Hepatocyte (in vitro differentiated cells): ENCODE measurements around the gene PROSER2. TPM values are rescaled to one million over a fixed set of nuclear protein-coding genes. Genes with fewer than 3 reads are reported as not detected.
"Not testable (repeated sequence)": the region's sequence is repeated elsewhere in the genome, so short reads cannot be mapped to it uniquely, and the experiment has no call there.

Source experiments
- DNase-seq: peaks from one replicate; pipeline ENCODE4 v3.0.0-alpha.2; 2016; ENCODE audit warnings: low spot score
- H2AFZ ChIP-seq: fragments of 200-600 bp; sonication (generic); 2 replicates; pipeline ENCODE4 v1.6.0; 2016; ENCODE audit warnings: antibody characterized with exemption, mild to moderate bottlenecking
- H3K27ac ChIP-seq: fragments of 200-600 bp; sonication (generic); 2 replicates; pipeline ENCODE4 v1.5.1; 2016; ENCODE audit warnings: mild to moderate bottlenecking
- H3K27me3 ChIP-seq: fragments of 200-600 bp; sonication (generic); 2 replicates; pipeline ENCODE4 v1.6.1; 2016
- H3K36me3 ChIP-seq: fragments of 200-600 bp; sonication (generic); replicated peaks from 2 replicates; pipeline ENCODE4 v1.5.1; 2016; ENCODE audit warnings: low read depth; ENCODE audit not compliant: insufficient read depth
- H3K4me1 ChIP-seq: fragments of 200-600 bp; sonication (generic); 2 replicates; pipeline ENCODE4 v1.5.1; 2016; ENCODE audit warnings: mild to moderate bottlenecking, moderate library complexity; ENCODE audit not compliant: insufficient read depth
- H3K4me2 ChIP-seq: fragments of 200-600 bp; sonication (generic); 2 replicates; pipeline ENCODE4 v1.6.0; 2016
- H3K4me3 ChIP-seq: fragments of 200-600 bp; sonication (generic); 2 replicates; pipeline ENCODE4 v1.5.1; 2016; ENCODE audit warnings: mild to moderate bottlenecking
- H3K79me2 ChIP-seq: fragments of 200-600 bp; sonication (generic); 2 replicates; pipeline ENCODE4 v1.6.0; 2017; ENCODE audit warnings: mild to moderate bottlenecking
- H3K9me2 ChIP-seq: fragments of 200-600 bp; sonication (generic); replicated peaks from 2 replicates; pipeline ENCODE4 v1.6.0; 2017; ENCODE audit warnings: mild to moderate bottlenecking; ENCODE audit not compliant: insufficient read depth
- H3K9me3 ChIP-seq: fragments of 200-600 bp; sonication (generic); 2 replicates; pipeline ENCODE4 v1.5.1; 2016; ENCODE audit warnings: low read depth, mild to moderate bottlenecking
- H4K20me1 ChIP-seq: fragments of 200-600 bp; sonication (generic); 2 replicates; pipeline ENCODE4 v1.6.0; 2016; ENCODE audit warnings: mild to moderate bottlenecking; ENCODE audit not compliant: insufficient read depth, poor library complexity, severe bottlenecking
- EZH2 ChIP-seq: fragments of 200-600 bp; sonication (generic); IDR thresholded peaks from 2 replicates; pipeline ENCODE4 v1.6.1; 2016; ENCODE audit warnings: antibody characterized with exemption, mild to moderate bottlenecking, borderline replicate concordance
- EZH2phosphoT487 ChIP-seq: fragments of 200-600 bp; sonication (generic); IDR thresholded peaks from one replicate; pipeline ENCODE4 v1.6.1; 2018; ENCODE audit warnings: antibody characterized with exemption, mild to moderate bottlenecking, low read depth, moderate library complexity; ENCODE audit not compliant: unreplicated experiment, severe bottlenecking
- WGBS: methylation state at CpG from one replicate; pipeline ENCODE4 v1.1.6; 2016; ENCODE audit warnings: low lambda C conversion rate; ENCODE audit errors: missing lambda C conversion rate; 5-methylcytosine and 5-hydroxymethylcytosine counted together
- polyA plus RNA-seq: library from polyadenylated mRNA; unstranded; fragments of >200 nt; fragmentation: Nextera tagmentation; extraction: Ambion mirVana; gene quantifications from 2 replicates; pipeline ENCODE4 v1.2.1, GENCODE V29; 2016
- total RNA-seq: library from RNA; depleted of rRNA; stranded (reverse); fragments of >200 nt; gene quantifications from 2 replicates; pipeline ENCODE4 v1.2.3, GENCODE V29; 2014
- TF ChIP-seq, protein P1 (sequence below): fragments of 200-600 bp; sonication (generic); IDR thresholded peaks from 2 replicates; pipeline ENCODE4 v1.5.1; 2016; ENCODE audit warnings: antibody characterized with exemption, mild to moderate bottlenecking; ENCODE audit not compliant: poor library complexity

The PROSER2 gene
- total and polyA plus RNA-seq, 2 experiments from 2014 or later, result 13.3 to 39.9 TPM

- Histone ChIP-seq H3K4me2 (no peak overlapping the region), H3K27ac (no peak overlapping the region), H3K36me3 (no peaks in the 10 kb centered on the region), H2AFZ (no peak overlapping the region), H3K9me3 (no peaks in the 10 kb centered on the region), H3K4me1 (peaks cover 6% of the 10 kb centered on the region), H3K79me2 (no peaks in the 10 kb centered on the region), H3K27me3 (no peaks in the 10 kb centered on the region), H4K20me1 (no peaks in the 10 kb centered on the region), H3K9me2 (no peaks in the 10 kb centered on the region), H3K4me3 (no peak overlapping the region)
- TF ChIP-seq, protein P1, sequence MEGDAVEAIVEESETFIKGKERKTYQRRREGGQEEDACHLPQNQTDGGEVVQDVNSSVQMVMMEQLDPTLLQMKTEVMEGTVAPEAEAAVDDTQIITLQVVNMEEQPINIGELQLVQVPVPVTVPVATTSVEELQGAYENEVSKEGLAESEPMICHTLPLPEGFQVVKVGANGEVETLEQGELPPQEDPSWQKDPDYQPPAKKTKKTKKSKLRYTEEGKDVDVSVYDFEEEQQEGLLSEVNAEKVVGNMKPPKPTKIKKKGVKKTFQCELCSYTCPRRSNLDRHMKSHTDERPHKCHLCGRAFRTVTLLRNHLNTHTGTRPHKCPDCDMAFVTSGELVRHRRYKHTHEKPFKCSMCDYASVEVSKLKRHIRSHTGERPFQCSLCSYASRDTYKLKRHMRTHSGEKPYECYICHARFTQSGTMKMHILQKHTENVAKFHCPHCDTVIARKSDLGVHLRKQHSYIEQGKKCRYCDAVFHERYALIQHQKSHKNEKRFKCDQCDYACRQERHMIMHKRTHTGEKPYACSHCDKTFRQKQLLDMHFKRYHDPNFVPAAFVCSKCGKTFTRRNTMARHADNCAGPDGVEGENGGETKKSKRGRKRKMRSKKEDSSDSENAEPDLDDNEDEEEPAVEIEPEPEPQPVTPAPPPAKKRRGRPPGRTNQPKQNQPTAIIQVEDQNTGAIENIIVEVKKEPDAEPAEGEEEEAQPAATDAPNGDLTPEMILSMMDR, result no peak
- TF ChIP-seq EZH2phosphoT487 (no peak), EZH2 (no peak)
- DNase-seq, result no peak
- WGBS, result 91% methylated on average over 6 of the region's 6 CpGs
Measured at GRCh38 chr10:11886138-11886474, 63.0 kb downstream of the PROSER2 start.

DNA sequence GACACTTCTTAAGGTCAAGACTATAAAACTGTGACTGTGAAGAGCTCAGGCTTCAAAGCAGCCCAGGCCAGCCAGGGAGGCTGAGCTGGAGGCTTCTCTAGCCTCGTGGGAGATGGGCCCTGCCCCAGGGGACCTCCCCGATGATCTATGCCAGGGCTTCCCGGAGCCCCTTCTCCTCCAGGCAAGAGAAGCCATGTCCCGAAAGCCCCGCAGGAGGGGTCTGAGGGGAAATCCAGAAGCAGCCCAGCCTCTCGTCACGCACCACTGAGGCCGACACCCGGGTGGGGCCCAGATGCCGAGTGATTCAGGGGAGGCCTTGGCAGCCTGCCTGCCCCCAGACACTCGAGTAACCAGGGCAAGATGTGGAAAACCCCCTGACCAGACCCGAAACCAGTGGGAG, 63.7 kb downstream of the PROSER2 start:
- H3K36me3 ChIP-seq, result no peaks in the 10 kb centered on the region
- no peak overlapping the region for H2AFZ ChIP-seq
- no peak overlapping the region for H3K4me2 ChIP-seq
- H3K4me3 ChIP-seq, result no peak overlapping the region
- no peaks in the 10 kb centered on the region for H3K27me3 ChIP-seq
- H3K9me2 ChIP-seq, result no peaks in the 10 kb centered on the region
- H3K27ac ChIP-seq, result no peak overlapping the region
- H3K9me3 ChIP-seq, result no peaks in the 10 kb centered on the region
- DNase-seq, result no peak
- no peaks in the 10 kb centered on the region for H3K79me2 ChIP-seq
- H3K4me1 ChIP-seq, result peaks cover 2% of the 10 kb centered on the region
- 93% methylated on average over 12 of the region's 12 CpGs for WGBS
- no peak for TF ChIP-seq EZH2phosphoT487
- TF ChIP-seq, protein P1, result no peak
- TF ChIP-seq EZH2, result no peak
- H4K20me1 ChIP-seq, result no peaks in the 10 kb centered on the region

GRCh38 chr10:11887381-11888227, 64.4 kb downstream of the PROSER2 start:
- TF ChIP-seq, protein P1, result no peak
- TF ChIP-seq EZH2phosphoT487, result no peak
- no peak for TF ChIP-seq EZH2

GRCh38 chr10:11889263-11889662, 66.1 kb downstream of the PROSER2 start:
- not testable (repeated sequence) for H3K27ac ChIP-seq, H3K4me1 ChIP-seq, H3K4me2 ChIP-seq, H3K27me3 ChIP-seq, H4K20me1 ChIP-seq, H3K9me3 ChIP-seq, H3K36me3 ChIP-seq, H3K4me3 ChIP-seq, H3K79me2 ChIP-seq, DNase-seq, H3K9me2 ChIP-seq, H2AFZ ChIP-seq
- 85% methylated on average over 8 of the region's 8 CpGs for WGBS

More at GRCh38 chr10:11887381-11888227, 64.4 kb downstream of the PROSER2 start:
- WGBS, result 95% methylated on average over 13 of the region's 16 CpGs
- Histone ChIP-seq H3K79me2 (no peaks in the 10 kb centered on the region), H3K9me2 (no peaks in the 10 kb centered on the region), H3K4me1 (no peaks in the 10 kb centered on the region), H3K4me2 (no peak overlapping the region), H3K4me3 (no peak overlapping the region), H3K9me3 (no peaks in the 10 kb centered on the region), H3K36me3 (no peaks in the 10 kb centered on the region), H3K27me3 (no peaks in the 10 kb centered on the region), H2AFZ (no peak overlapping the region), H3K27ac (no peak overlapping the region), H4K20me1 (no peaks in the 10 kb centered on the region)
- no peak for DNase-seq
